H9 (cell line): ENCODE data around the gene JAK1. TPM values are rescaled to one million over a fixed set of nuclear protein-coding genes. Genes with fewer than 3 reads are reported as not detected.

Experiments used
- DNase-seq: peaks from one replicate; pipeline ENCODE4 v3.0.0-alpha.2; 2017
- H2AFZ ChIP-seq: one replicate; pipeline ENCODE4 v1.6.1; 2013; ENCODE audit warnings: mild to moderate bottlenecking, low read length, control low read depth, moderate library complexity
- H2AK5ac ChIP-seq: 2 replicates; pipeline ENCODE4 v1.6.1; 2013; ENCODE audit warnings: low read length, control low read depth, mixed read lengths; ENCODE audit not compliant: insufficient read length
- H2BK120ac ChIP-seq: one replicate; pipeline ENCODE4 v1.6.1; 2013; ENCODE audit warnings: low read depth, mild to moderate bottlenecking, low read length, control low read depth, inconsistent platforms; ENCODE audit not compliant: poor library complexity, severe bottlenecking
- H2BK12ac ChIP-seq: 2 replicates; pipeline ENCODE4 v1.6.1; 2013; ENCODE audit warnings: low read length, control low read depth, mixed read lengths, low read depth; ENCODE audit not compliant: insufficient read length
- H2BK15ac ChIP-seq: 2 replicates; pipeline ENCODE4 v1.6.1; 2013; ENCODE audit warnings: low read depth, low read length, control low read depth
- H2BK20ac ChIP-seq: one replicate; pipeline ENCODE4 v1.6.1; 2013; ENCODE audit warnings: low read depth, mild to moderate bottlenecking, low read length, control low read depth, inconsistent platforms; ENCODE audit not compliant: poor library complexity, severe bottlenecking
- H2BK5ac ChIP-seq: 2 replicates; pipeline ENCODE4 v1.6.1; 2013; ENCODE audit warnings: low read length, control low read depth, mixed read lengths; ENCODE audit not compliant: insufficient read length
- H3K14ac ChIP-seq: 2 replicates; pipeline ENCODE4 v1.6.1; 2013; ENCODE audit warnings: low read length, control low read depth; ENCODE audit not compliant: insufficient read depth
- H3K18ac ChIP-seq: 2 replicates; pipeline ENCODE4 v1.6.1; 2013; ENCODE audit warnings: low read depth, mild to moderate bottlenecking, mixed read lengths, low read length, control low read depth; ENCODE audit not compliant: insufficient read length
- H3K23ac ChIP-seq: 2 replicates; pipeline ENCODE4 v1.6.1; 2013; ENCODE audit warnings: low read length, control low read depth, mixed read lengths, low read depth; ENCODE audit not compliant: insufficient read length
- H3K23me2 ChIP-seq: 2 replicates; pipeline ENCODE4 v1.6.1; 2013; ENCODE audit warnings: low read depth, mild to moderate bottlenecking, mixed read lengths, low read length, control low read depth; ENCODE audit not compliant: insufficient read length, poor library complexity, severe bottlenecking
- H3K27ac ChIP-seq: 2 replicates; pipeline ENCODE4 v1.5.1; 2013; ENCODE audit warnings: low read length, control low read depth, mixed read lengths, low read depth; ENCODE audit not compliant: insufficient read length
- H3K27me3 ChIP-seq: 2 replicates; pipeline ENCODE4 v1.6.1; 2013; ENCODE audit warnings: low read length, control low read depth, inconsistent platforms; ENCODE audit not compliant: insufficient read depth
- H3K4ac ChIP-seq: 2 replicates; pipeline ENCODE4 v1.6.1; 2013; ENCODE audit warnings: low read depth, mild to moderate bottlenecking, control low read depth, inconsistent platforms, low read length, moderate library complexity
- H3K4me1 ChIP-seq: 2 replicates; pipeline ENCODE4 v1.6.1; 2013; ENCODE audit warnings: low read length, control low read depth, inconsistent platforms; ENCODE audit not compliant: insufficient read depth
- H3K4me2 ChIP-seq: 2 replicates; pipeline ENCODE4 v1.6.1; 2013; ENCODE audit warnings: low read length, control low read depth, mixed read lengths; ENCODE audit not compliant: insufficient read length, insufficient read depth
- H3K56ac ChIP-seq: 2 replicates; pipeline ENCODE4 v1.6.1; 2013; ENCODE audit warnings: low read depth, mild to moderate bottlenecking, mixed read lengths, low read length, control low read depth; ENCODE audit not compliant: insufficient read length
- H3K79me1 ChIP-seq: 2 replicates; pipeline ENCODE4 v1.6.1; 2013; ENCODE audit warnings: low read depth, mild to moderate bottlenecking, moderate library complexity, low read length, control low read depth, inconsistent platforms; ENCODE audit not compliant: insufficient read depth, poor library complexity, severe bottlenecking
- H3K79me2 ChIP-seq: 2 replicates; pipeline ENCODE4 v1.6.1; 2013; ENCODE audit warnings: low read length, control low read depth, inconsistent platforms; ENCODE audit not compliant: insufficient read depth
- H3K9ac ChIP-seq: 2 replicates; pipeline ENCODE4 v1.6.1; 2013; ENCODE audit warnings: low read length, control low read depth, mixed read lengths; ENCODE audit not compliant: insufficient read length; ENCODE audit errors: extremely low read depth
- H3K9me3 ChIP-seq: one replicate; pipeline ENCODE4 v1.6.1; 2013; ENCODE audit warnings: low read depth, low read length, inconsistent platforms; ENCODE audit not compliant: control insufficient read depth
- H3T11ph ChIP-seq: one replicate; pipeline ENCODE4 v1.6.1; 2013; ENCODE audit warnings: mild to moderate bottlenecking, low read length, control low read depth, inconsistent platforms
- H4K20me1 ChIP-seq: one replicate; pipeline ENCODE4 v1.6.1; 2013; ENCODE audit not compliant: control insufficient read depth, insufficient read length, insufficient read depth
- H4K5ac ChIP-seq: 2 replicates; pipeline ENCODE4 v1.6.1; 2013; ENCODE audit warnings: low read depth, mild to moderate bottlenecking, mixed read lengths, low read length, control low read depth; ENCODE audit not compliant: insufficient read length
- H4K8ac ChIP-seq: replicated peaks from 2 replicates; pipeline ENCODE4 v1.6.1; 2013; ENCODE audit warnings: low read length, control low read depth, mixed read lengths, low read depth; ENCODE audit not compliant: insufficient read length
- H4K91ac ChIP-seq: 2 replicates; pipeline ENCODE4 v1.6.1; 2013; ENCODE audit warnings: low read depth, mild to moderate bottlenecking, moderate library complexity, mixed read lengths, low read length, control low read depth; ENCODE audit not compliant: insufficient read length
- H3K27ac Mint-ChIP-seq, 3 experiments: 2 replicates in 2 of 3; 3 replicates in 1 of 3; pipeline ENCODE4 v1.8.0; 2020 to 2021; ENCODE audit warnings: mixed read lengths in 3 of 3, mild to moderate bottlenecking in 1 of 3, moderate library complexity in 1 of 3
- H3K27me3 Mint-ChIP-seq: 2 replicates; pipeline ENCODE4 v1.8.0; 2021; ENCODE audit warnings: low read depth, mild to moderate bottlenecking, moderate library complexity, mixed read lengths
- H3K36me3 Mint-ChIP-seq, 3 experiments: 2 replicates in 2 of 3; 3 replicates in 1 of 3; pipeline ENCODE4 v1.8.0; 2020 to 2021; ENCODE audit warnings: low read depth in 3 of 3, mixed read lengths in 3 of 3; ENCODE audit not compliant: insufficient read depth in 1 of 3
- H3K4me1 Mint-ChIP-seq, 2 experiments: 2 replicates each; pipeline ENCODE4 v1.8.0; 2020; ENCODE audit warnings: mixed read lengths in 2 of 2
- H3K4me3 Mint-ChIP-seq, 2 experiments: 2 replicates in 1 of 2; 3 replicates in 1 of 2; pipeline ENCODE4 v1.8.0; 2020 to 2021; ENCODE audit warnings: mild to moderate bottlenecking in 2 of 2, mixed read lengths in 2 of 2, moderate library complexity in 1 of 2
- H3K9me3 Mint-ChIP-seq, 2 experiments: 2 replicates in 1 of 2; 3 replicates in 1 of 2; pipeline ENCODE4 v1.8.0; 2020; ENCODE audit warnings: mild to moderate bottlenecking in 2 of 2, mixed read lengths in 2 of 2, moderate library complexity in 1 of 2
- total RNA-seq: library from RNA; stranded (reverse); gene quantifications from 2 replicates; pipeline ENCODE4 v1.2.1, GENCODE V29; 2021
- TF ChIP-seq, protein P1 (sequence below): fragments of 200-600 bp; sonication (generic); conservative IDR thresholded peaks from 3 replicates; pipeline ENCODE4 v1.8.0; 2021; ENCODE audit warnings: antibody characterized with exemption, mild to moderate bottlenecking

Gene JAK1
- total RNA-seq, 1 experiment from 2014 or later: 12.8 TPM

- H3K27ac Mint-ChIP-seq: peak overlapping the region in 1 of 3 experiments; percentile 87; a peak in 2 of 7 replicates
- Histone ChIP-seq H3K4ac (no peak overlapping the region), H3K27me3 (no peaks in the 10 kb centered on the region), H3K79me1 (no peaks in the 10 kb centered on the region), H3K4me2 (no peak overlapping the region), H3K9ac (no peak overlapping the region), H3K56ac (no peak overlapping the region), H2BK15ac (no peak overlapping the region), H3K4me1 (peaks cover 6% of the 10 kb centered on the region; the same call in 1 of the 2 replicates), H2BK12ac (no peak overlapping the region), H4K91ac (no peak overlapping the region), H2AK5ac (no peak overlapping the region), H2AFZ (no peak overlapping the region), H3K79me2 (0 out of 2 replicates have a peak, but pooled peaks cover 3% of the 10 kb centered on the region), H3K9me3 (no peaks in the 10 kb centered on the region), H3K23me2 (no peaks in the 10 kb centered on the region), H4K8ac (no peak overlapping the region), H3K14ac (no peak overlapping the region), H2BK120ac (no peak overlapping the region), H2BK20ac (no peak overlapping the region), H3K27ac (no peak overlapping the region), H4K20me1 (no peaks in the 10 kb centered on the region), H3T11ph (no peak overlapping the region), H4K5ac (no peak overlapping the region), H2BK5ac (no peak overlapping the region), H3K23ac (no peak overlapping the region), H3K18ac (no peak overlapping the region)
- peaks cover 15 to 19% of the 10 kb centered on the region in 2 experiments for H3K4me1 Mint-ChIP-seq
- TF ChIP-seq, protein P1, sequence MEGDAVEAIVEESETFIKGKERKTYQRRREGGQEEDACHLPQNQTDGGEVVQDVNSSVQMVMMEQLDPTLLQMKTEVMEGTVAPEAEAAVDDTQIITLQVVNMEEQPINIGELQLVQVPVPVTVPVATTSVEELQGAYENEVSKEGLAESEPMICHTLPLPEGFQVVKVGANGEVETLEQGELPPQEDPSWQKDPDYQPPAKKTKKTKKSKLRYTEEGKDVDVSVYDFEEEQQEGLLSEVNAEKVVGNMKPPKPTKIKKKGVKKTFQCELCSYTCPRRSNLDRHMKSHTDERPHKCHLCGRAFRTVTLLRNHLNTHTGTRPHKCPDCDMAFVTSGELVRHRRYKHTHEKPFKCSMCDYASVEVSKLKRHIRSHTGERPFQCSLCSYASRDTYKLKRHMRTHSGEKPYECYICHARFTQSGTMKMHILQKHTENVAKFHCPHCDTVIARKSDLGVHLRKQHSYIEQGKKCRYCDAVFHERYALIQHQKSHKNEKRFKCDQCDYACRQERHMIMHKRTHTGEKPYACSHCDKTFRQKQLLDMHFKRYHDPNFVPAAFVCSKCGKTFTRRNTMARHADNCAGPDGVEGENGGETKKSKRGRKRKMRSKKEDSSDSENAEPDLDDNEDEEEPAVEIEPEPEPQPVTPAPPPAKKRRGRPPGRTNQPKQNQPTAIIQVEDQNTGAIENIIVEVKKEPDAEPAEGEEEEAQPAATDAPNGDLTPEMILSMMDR: no peak
- no peak overlapping the region for H3K4me3 Mint-ChIP-seq
- H3K27me3 Mint-ChIP-seq: peaks cover 2% of the 10 kb centered on the region; the same call in 1 of the 2 replicates
- H3K36me3 Mint-ChIP-seq: no peaks in the 10 kb centered on the region
- no peaks in the 10 kb centered on the region for H3K9me3 Mint-ChIP-seq
- DNase-seq: no peak
Observed at GRCh38 chr1:64917907-64918306, 48.4 kb downstream of the JAK1 start.
